ENCODE results near the gene IQSEC2. TPM values are rescaled to one million over a fixed set of nuclear protein-coding genes. Genes with fewer than 3 reads are reported as not detected.
A peak's percentile ranks its signal among the peaks of the same experiment; 100 is the strongest.

The IQSEC2 gene
- total RNA-seq (ENCODE audit: low replicate concordance), result 3.6 and 5.6 TPM in 2 replicates

- TF ChIP-seq, protein P1, sequence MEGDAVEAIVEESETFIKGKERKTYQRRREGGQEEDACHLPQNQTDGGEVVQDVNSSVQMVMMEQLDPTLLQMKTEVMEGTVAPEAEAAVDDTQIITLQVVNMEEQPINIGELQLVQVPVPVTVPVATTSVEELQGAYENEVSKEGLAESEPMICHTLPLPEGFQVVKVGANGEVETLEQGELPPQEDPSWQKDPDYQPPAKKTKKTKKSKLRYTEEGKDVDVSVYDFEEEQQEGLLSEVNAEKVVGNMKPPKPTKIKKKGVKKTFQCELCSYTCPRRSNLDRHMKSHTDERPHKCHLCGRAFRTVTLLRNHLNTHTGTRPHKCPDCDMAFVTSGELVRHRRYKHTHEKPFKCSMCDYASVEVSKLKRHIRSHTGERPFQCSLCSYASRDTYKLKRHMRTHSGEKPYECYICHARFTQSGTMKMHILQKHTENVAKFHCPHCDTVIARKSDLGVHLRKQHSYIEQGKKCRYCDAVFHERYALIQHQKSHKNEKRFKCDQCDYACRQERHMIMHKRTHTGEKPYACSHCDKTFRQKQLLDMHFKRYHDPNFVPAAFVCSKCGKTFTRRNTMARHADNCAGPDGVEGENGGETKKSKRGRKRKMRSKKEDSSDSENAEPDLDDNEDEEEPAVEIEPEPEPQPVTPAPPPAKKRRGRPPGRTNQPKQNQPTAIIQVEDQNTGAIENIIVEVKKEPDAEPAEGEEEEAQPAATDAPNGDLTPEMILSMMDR (IDR thresholded peaks at IDR 0.05; ENCODE audit: insufficient read depth, low read length), result no peak
- H3K4me3 ChIP-seq (ENCODE audit: low read depth, low read length), result peak within 1 kb of the TSS; percentile 31
- peak; percentile 76 for DNase-seq (ENCODE audit: low read depth)
Measured at GRCh38 chrX:53281321-53281822, at the start of gene IQSEC2. Gene IQSEC2, minus strand, starts transcription at chrX:53281584.

DNA sequence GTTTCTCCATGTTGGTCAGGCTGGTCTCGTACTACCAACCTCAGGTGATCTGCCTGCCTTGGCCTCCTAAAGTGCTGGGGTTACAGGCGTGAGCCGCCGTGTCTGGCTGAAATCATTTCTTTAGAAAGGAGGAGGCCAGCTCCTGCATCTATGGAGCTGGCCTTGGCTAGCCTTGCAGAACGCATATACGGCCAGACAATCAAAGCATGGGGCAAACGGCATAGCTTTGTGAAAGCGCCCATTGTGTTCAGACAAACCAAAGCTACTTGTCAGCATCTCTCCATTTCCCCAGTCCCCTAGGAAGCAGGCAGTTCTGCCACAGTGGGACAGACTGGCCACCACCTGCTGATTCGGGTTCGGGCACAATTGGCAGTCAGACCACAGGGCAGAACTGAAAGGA lies 48.9 kb upstream of the IQSEC2 start:
- no peak for DNase-seq (ENCODE audit: low read depth)
- no peak overlapping the region for H3K4me3 ChIP-seq (ENCODE audit: low read depth, low read length)
- TF ChIP-seq, protein P1 (IDR thresholded peaks at IDR 0.05; ENCODE audit: insufficient read depth, low read length), result no peak

DNA sequence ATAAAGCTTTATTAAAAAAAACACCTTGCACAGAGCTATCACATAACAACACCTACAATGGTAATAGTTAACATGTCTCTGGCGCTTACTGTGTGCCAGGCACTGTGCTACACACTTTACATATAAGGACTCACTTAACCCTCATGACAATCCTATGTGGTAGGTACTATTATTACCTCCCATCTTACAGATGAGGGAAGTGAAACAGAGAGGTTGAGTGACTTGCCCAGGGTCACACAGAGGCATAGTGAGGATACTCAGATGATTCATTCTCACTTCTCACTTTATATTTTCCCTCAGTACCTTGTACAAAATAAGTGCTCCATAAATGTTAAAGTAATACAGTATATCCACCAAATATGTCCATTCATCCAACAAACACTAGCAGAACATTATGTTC lies 43.4 kb upstream of the IQSEC2 start:
- TF ChIP-seq, protein P1 (IDR thresholded peaks at IDR 0.05; ENCODE audit: insufficient read depth, low read length), result no peak
- DNase-seq (ENCODE audit: low read depth), result no peak

GRCh38 chrX:53324085-53324484 lies 42.7 kb upstream of the IQSEC2 start:
- no peak overlapping the region for H3K4me3 ChIP-seq (ENCODE audit: low read depth, low read length)
- no peak for DNase-seq (ENCODE audit: low read depth)
- TF ChIP-seq, protein P1 (IDR thresholded peaks at IDR 0.05; ENCODE audit: insufficient read depth, low read length), result no peak

More for the DNA sequence above, 43.4 kb upstream of the IQSEC2 start:
- no peak overlapping the region for H3K4me3 ChIP-seq (ENCODE audit: low read depth, low read length)

GRCh38 chrX:53323196-53323595 lies 41.8 kb upstream of the IQSEC2 start:
- H3K4me3 ChIP-seq (ENCODE audit: low read depth, low read length), result no peak overlapping the region
- no peak for DNase-seq (ENCODE audit: low read depth)
- TF ChIP-seq, protein P1 (IDR thresholded peaks at IDR 0.05; ENCODE audit: insufficient read depth, low read length), result no peak

GRCh38 chrX:53321943-53322497 lies 40.6 kb upstream of the IQSEC2 start:
- TF ChIP-seq, protein P1 (IDR thresholded peaks at IDR 0.05; ENCODE audit: insufficient read depth, low read length), result no peak
- DNase-seq (ENCODE audit: low read depth), result no peak
- no peak overlapping the region for H3K4me3 ChIP-seq (ENCODE audit: low read depth, low read length)

All from fibroblast of the aortic adventitia (primary cell).